H1 (cell line): ENCODE results near the gene IMP3. TPM values are rescaled to one million over a fixed set of nuclear protein-coding genes. Genes with fewer than 3 reads are reported as not detected.

Source experiments
- ASH2L ChIP-seq: fragments of 200-600, 300-600 bp; sonication (generic); IDR thresholded peaks from one replicate; pipeline ENCODE4 v1.7.1; 2017; ENCODE audit warnings: low read length
- BACH1 ChIP-seq: IDR thresholded peaks from 2 replicates; pipeline ENCODE4 v1.6.1; 2012; ENCODE audit warnings: low read length, improper control_type of control experiment
- BRCA1 ChIP-seq: IDR thresholded peaks from 2 replicates; pipeline ENCODE4 v1.6.1; 2012; ENCODE audit warnings: low read depth, low read length, improper control_type of control experiment
- CHD1 ChIP-seq: IDR thresholded peaks from 2 replicates; pipeline ENCODE4 v1.6.1; 2012; ENCODE audit warnings: low read depth, low read length, improper control_type of control experiment
- CREB1 ChIP-seq: IDR thresholded peaks from 2 replicates; pipeline ENCODE4 v1.6.1; 2012; ENCODE audit warnings: inconsistent platforms
- GTF2F1 ChIP-seq: IDR thresholded peaks from 2 replicates; pipeline ENCODE4 v1.6.1; 2012; ENCODE audit warnings: low read depth, low read length, improper control_type of control experiment, borderline replicate concordance
- KDM4A ChIP-seq: IDR thresholded peaks from one replicate; pipeline ENCODE4 v1.7.1; 2012; ENCODE audit warnings: low read depth, mild to moderate bottlenecking, moderate library complexity, low read length, inconsistent platforms; ENCODE audit not compliant: severe bottlenecking
- KDM5A ChIP-seq: fragments of 200-600 bp; IDR thresholded peaks from 2 replicates; pipeline ENCODE4 v1.7.1; 2012; ENCODE audit warnings: mild to moderate bottlenecking, low read length, inconsistent platforms, mixed read lengths
- NRF1 ChIP-seq: IDR thresholded peaks from 2 replicates; pipeline ENCODE4 v1.6.1; 2011; ENCODE audit warnings: mild to moderate bottlenecking, low read depth, low read length, improper control_type of control experiment
- PHF8 ChIP-seq: fragments of 200-600 bp; sonication (generic); conservative IDR thresholded peaks from 2 replicates; pipeline ENCODE4 v1.7.1; 2012; ENCODE audit warnings: low read depth, mild to moderate bottlenecking, inconsistent platforms, low read length, moderate library complexity
- POLR2A ChIP-seq, 2 experiments: IDR thresholded peaks; 1 replicate in 1 of 2; 2 replicates in 1 of 2; pipeline ENCODE4 v1.6.1; 2011; ENCODE audit warnings: low read depth in 2 of 2, low read length in 2 of 2, mild to moderate bottlenecking in 2 of 2; ENCODE audit errors: control extremely low read depth in 1 of 2
- POLR2AphosphoS5 ChIP-seq: IDR thresholded peaks from 2 replicates; pipeline ENCODE4 v1.6.1; 2011; ENCODE audit warnings: low read depth, low read length
- RFX5 ChIP-seq: IDR thresholded peaks from 2 replicates; pipeline ENCODE4 v1.6.1; 2011; ENCODE audit warnings: low read depth, low read length, improper control_type of control experiment, borderline replicate concordance
- SP1 ChIP-seq: IDR thresholded peaks from 2 replicates; pipeline ENCODE4 v1.6.1; 2011; ENCODE audit warnings: low read depth, low read length
- SP2 ChIP-seq: IDR thresholded peaks from 2 replicates; pipeline ENCODE4 v1.6.1; 2012; ENCODE audit warnings: mild to moderate bottlenecking, low read length, inconsistent platforms
- SUZ12 ChIP-seq: fragments of 200-600 bp; sonication (generic); IDR thresholded peaks from 2 replicates; pipeline ENCODE4 v1.6.1; 2012; ENCODE audit warnings: mild to moderate bottlenecking, inconsistent platforms, low read length, moderate library complexity, mixed read lengths
- TAF1 ChIP-seq: IDR thresholded peaks from 2 replicates; pipeline ENCODE4 v1.6.1; 2011; ENCODE audit warnings: mild to moderate bottlenecking, low read depth, low read length
- TAF7 ChIP-seq: optimal IDR thresholded peaks from 2 replicates; pipeline ENCODE3; 2011; ENCODE audit warnings: low read depth, mild to moderate bottlenecking, inconsistent platforms, low read length, moderate library complexity, borderline replicate concordance
- TBP ChIP-seq: IDR thresholded peaks from 2 replicates; pipeline ENCODE4 v1.6.1; 2011; ENCODE audit warnings: low read depth, low read length, improper control_type of control experiment
- TCF12 ChIP-seq: IDR thresholded peaks from 2 replicates; pipeline ENCODE4 v1.6.1; 2011; ENCODE audit warnings: low read depth, mild to moderate bottlenecking, low read length
- YY1 ChIP-seq: IDR thresholded peaks from 2 replicates; pipeline ENCODE4 v1.6.1; 2011; ENCODE audit warnings: low read depth, mild to moderate bottlenecking, low read length
- ZNF274 ChIP-seq: IDR thresholded peaks from 2 replicates; pipeline ENCODE4 v1.7.0; 2012; ENCODE audit warnings: low read length, borderline replicate concordance; ENCODE audit errors: extremely low read depth
- polyA plus RNA-seq, 7 experiments: library from polyadenylated mRNA; depleted of rRNA in 3 of 7; stranded (reverse) in 5 of 7; unstranded in 2 of 7; fragments of >200 nt in 5 of 7; fragments of 200-250 nt in 2 of 7; gene quantifications; 1 replicate in 5 of 7; 2 replicates in 1 of 7; 4 replicates in 1 of 7; pipeline versions ENCODE4 v1.2.1 to v1.2.3, GENCODE V29; 2011 to 2013; ENCODE audit warnings: missing spikeins in 2 of 7, mixed read lengths in 2 of 7
- total RNA-seq: library from RNA; stranded (reverse); fragmentation: NEBNext Ultra II Directional; extraction: Animal tissue kit (Norgen Biotek cat#: 25700); gene quantifications from 2 replicates; pipeline ENCODE4 v1.2.1, GENCODE V29; 2021
- TF ChIP-seq, protein P1 (sequence below): IDR thresholded peaks from 2 replicates; pipeline ENCODE4 v1.6.1; 2012; ENCODE audit warnings: inconsistent platforms
- TF ChIP-seq, protein P2 (sequence below): IDR thresholded peaks from 2 replicates; pipeline ENCODE4 v1.6.1; 2012; ENCODE audit warnings: inconsistent platforms

Gene IMP3
- total and polyA plus RNA-seq, 2 of the 8 experiments (the other 6 are each of a cell fraction or from before 2014, with no cell fraction given), result 114 to 273 TPM

DNA sequence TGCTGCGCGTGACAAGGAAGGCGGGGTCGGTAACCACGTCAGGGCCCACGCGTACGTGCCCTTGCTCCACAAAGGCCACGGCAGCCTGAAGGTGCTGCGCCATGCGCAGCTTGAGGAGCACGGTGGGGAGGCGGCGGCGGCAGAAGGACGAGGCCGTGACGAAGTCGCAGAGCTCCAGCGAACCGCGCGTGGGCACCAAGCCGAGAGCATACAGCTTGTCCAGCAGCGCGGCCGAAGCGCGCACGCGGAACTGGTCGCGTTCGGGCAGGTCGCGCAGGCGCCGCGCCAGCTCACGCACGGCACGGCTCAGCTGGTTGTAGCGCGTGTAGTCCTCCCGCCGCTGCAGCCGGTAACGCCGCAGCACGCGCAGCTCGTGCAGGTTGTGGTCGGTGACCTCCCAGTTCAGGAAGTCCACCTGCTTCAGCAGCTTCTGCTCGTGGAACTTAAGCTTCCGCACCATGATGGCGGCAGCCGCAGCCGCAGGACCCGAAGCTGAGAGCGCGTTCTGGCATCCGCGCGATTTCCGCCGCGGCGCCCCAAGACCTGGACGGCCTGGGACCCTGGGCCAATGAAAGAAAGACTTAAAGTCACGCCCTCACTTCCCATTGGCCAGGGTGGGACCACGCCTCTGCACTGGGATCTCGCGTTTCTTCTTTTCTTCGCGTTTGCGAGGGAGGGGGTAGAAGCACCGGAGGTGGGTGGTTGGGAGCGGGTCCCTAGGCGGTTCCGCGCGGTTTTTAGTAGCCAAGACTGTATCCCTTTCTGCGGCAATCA, at the start of gene IMP3 (continued):
- TF ChIP-seq ZNF274 (no peak), CHD1 (no peak), SUZ12 (no peak), TAF7 (peak; percentile 48), GTF2F1 (peak; percentile 66; the same call in 1 of the 2 replicates), TBP (peak; percentile 94), SP2 (no peak), CREB1 (peak; percentile 33; the same call in 1 of the 2 replicates), POLR2AphosphoS5 (peak; percentile 98), TCF12 (0 out of 2 replicates have a peak, but pooled peaks have one; percentile 5), ASH2L (peak; percentile 61), TAF1 (peak; percentile 95), PHF8 (peak; percentile 89), KDM5A (peak; percentile 33; the same call in 1 of the 2 replicates), BACH1 (0 out of 2 replicates have a peak, but pooled peaks have one; percentile 4), NRF1 (no peak), KDM4A (peak; percentile 74), BRCA1 (peak; percentile 88), YY1 (peak; percentile 91), RFX5 (no peak), POLR2A (IDR thresholded peaks at IDR 0.05; ENCODE audit: control extremely low read depth in 1 of 2, low read depth in 2 of 2, low read length in 2 of 2) (peak; percentile 92 to 97), SP1 (peak; percentile 88; the same call in 1 of the 2 replicates)
- TF ChIP-seq, protein P1, sequence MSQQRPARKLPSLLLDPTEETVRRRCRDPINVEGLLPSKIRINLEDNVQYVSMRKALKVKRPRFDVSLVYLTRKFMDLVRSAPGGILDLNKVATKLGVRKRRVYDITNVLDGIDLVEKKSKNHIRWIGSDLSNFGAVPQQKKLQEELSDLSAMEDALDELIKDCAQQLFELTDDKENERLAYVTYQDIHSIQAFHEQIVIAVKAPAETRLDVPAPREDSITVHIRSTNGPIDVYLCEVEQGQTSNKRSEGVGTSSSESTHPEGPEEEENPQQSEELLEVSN, result peak; percentile 73
- TF ChIP-seq, protein P2, sequence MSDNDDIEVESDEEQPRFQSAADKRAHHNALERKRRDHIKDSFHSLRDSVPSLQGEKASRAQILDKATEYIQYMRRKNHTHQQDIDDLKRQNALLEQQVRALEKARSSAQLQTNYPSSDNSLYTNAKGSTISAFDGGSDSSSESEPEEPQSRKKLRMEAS, result peak; percentile 63
